Stimulated activated CD8-positive, alpha-beta memory T cell treated with anti-CD3 and anti-CD28 coated beads, Interleukin-15, amount 100 ng/mL, for 48 hours (primary cell): ENCODE measurements around the gene CSF3R.
"Not testable (repeated sequence)": the region's sequence is repeated elsewhere in the genome, so short reads cannot be mapped to it uniquely, and the experiment has no call there.

ENCODE experiments used
- DNase-seq, 2 donors: peaks; one replicate each; pipeline ENCODE4 v3.0.0-alpha.2; 2020; ENCODE audit warnings: low read depth in 2 of 2

The CSF3R gene

GRCh38 chr1:36481771-36482723 is 666 bp downstream of the CSF3R start:
- no peak for DNase-seq

GRCh38 chr1:36481091-36481490 is 1.6 kb downstream of the CSF3R start:
- DNase-seq, result no peak

- DNase-seq, result no peak
Observed at GRCh38 chr1:36480161-36480560, 2.6 kb downstream of the CSF3R start.

- no peak for DNase-seq
Observed at GRCh38 chr1:36479505-36480051, 3.1 kb downstream of the CSF3R start.

GRCh38 chr1:36477615-36478014 is 5.1 kb downstream of the CSF3R start:
- DNase-seq, result not testable (repeated sequence)

GRCh38 chr1:36476945-36477344 is 5.8 kb downstream of the CSF3R start:
- DNase-seq, result no peak

GRCh38 chr1:36475910-36476604 is 6.7 kb downstream of the CSF3R start:
- no peak for DNase-seq

- DNase-seq, result no peak
Observed at GRCh38 chr1:36475341-36475740, 7.4 kb downstream of the CSF3R start.

GRCh38 chr1:36472656-36473055 is 10.1 kb downstream of the CSF3R start:
- DNase-seq, result no peak

GRCh38 chr1:36471830-36472641 is 10.7 kb downstream of the CSF3R start:
- no peak for DNase-seq

- no peak for DNase-seq
Observed at GRCh38 chr1:36469163-36469562, 13.6 kb downstream of the CSF3R start.

- no peak for DNase-seq
Observed at GRCh38 chr1:36467700-36468455, 14.8 kb downstream of the CSF3R start.

- DNase-seq, result no peak
Observed at GRCh38 chr1:36467027-36467410, 15.7 kb downstream of the CSF3R start.

GRCh38 chr1:36466370-36467026 is 16.2 kb downstream of the CSF3R start:
- DNase-seq, result no peak

- DNase-seq, result no peak
Observed at GRCh38 chr1:36465731-36466369, 16.9 kb downstream of the CSF3R start.

GRCh38 chr1:36464605-36465393 is 17.9 kb downstream of the CSF3R start:
- no peak for DNase-seq

- DNase-seq, result peak; percentile 90 to 92
Observed at GRCh38 chr1:36463803-36464604, 18.7 kb downstream of the CSF3R start, which contains the start of gene MRPS15. TSS of gene MRPS15 (minus strand) at chr1:36464384. CDS start at chr1:36464275, 109 bp downstream.

- DNase-seq, result no peak
Observed at GRCh38 chr1:36463463-36463802, 19.3 kb downstream of the CSF3R start.
